GM19023 (cell line): ENCODE results near the gene GGTLC2.
"Not testable (repeated sequence)": the region's sequence is repeated elsewhere in the genome, so short reads cannot be mapped to it uniquely, and the experiment has no call there.

ENCODE experiments used
- ATAC-seq: cut with Tn5 transposase; IDR thresholded peaks from one replicate; pipeline ENCODE4 v1.9.1; 2021; ENCODE audit warnings: mild to moderate bottlenecking, moderate library complexity; ENCODE audit not compliant: unreplicated experiment

The GGTLC2 gene

DNA sequence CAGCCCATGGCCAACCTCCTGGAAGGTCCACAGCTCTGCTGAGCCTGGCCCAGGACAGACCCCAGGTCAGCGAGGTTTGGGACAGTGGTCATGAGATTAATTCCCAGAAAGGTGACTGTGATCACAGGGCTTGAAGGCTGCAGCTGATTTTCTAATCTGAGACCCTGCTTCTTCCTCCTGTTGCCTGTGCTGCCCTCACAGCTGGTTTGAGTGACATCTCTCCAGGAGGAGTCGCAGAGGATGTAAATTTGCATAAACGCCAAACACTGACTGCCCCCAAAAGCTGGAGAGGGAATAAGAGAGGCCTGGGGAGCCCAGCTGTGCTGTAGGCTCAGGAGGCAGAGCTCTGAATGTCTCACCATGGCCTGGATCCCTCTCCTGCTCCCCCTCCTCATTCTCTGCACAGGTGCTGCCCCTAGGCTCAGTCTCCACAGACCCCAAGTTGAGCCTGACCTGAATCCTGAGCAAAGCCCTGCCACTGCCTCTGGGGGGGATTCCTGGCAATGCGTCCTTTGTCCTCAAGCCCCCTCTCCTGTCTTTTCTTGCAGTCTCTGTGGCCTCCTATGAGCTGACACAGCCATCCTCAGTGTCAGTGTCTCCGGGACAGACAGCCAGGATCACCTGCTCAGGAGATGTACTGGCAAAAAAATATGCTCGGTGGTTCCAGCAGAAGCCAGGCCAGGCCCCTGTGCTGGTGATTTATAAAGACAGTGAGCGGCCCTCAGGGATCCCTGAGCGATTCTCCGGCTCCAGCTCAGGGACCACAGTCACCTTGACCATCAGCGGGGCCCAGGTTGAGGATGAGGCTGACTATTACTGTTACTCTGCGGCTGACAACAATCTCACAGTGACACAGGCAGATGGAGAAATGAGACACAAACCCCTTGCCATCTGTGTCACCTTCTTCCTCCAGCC, 23.8 kb downstream of the GGTLC2 start:
- no peak for ATAC-seq

DNA sequence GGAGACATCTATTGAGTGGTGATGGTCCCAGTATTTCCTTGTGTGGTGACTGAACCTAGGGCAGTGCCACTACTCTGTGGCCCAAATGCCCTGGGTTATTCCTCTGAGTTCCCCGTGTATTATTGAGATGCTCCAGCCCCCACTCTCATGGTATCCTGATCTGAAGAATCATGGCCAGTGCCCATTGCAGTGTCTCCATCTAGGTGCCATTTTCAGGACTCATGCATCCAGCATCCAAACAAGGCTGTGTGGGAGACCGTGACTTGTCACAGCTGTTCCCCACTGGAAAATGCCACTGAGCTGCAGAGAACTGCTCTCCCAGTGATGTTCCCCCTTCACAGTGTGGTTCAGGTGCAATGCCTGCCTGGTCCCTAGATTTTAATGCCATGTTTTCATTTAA, 24.7 kb downstream of the GGTLC2 start:
- ATAC-seq = no peak

DNA sequence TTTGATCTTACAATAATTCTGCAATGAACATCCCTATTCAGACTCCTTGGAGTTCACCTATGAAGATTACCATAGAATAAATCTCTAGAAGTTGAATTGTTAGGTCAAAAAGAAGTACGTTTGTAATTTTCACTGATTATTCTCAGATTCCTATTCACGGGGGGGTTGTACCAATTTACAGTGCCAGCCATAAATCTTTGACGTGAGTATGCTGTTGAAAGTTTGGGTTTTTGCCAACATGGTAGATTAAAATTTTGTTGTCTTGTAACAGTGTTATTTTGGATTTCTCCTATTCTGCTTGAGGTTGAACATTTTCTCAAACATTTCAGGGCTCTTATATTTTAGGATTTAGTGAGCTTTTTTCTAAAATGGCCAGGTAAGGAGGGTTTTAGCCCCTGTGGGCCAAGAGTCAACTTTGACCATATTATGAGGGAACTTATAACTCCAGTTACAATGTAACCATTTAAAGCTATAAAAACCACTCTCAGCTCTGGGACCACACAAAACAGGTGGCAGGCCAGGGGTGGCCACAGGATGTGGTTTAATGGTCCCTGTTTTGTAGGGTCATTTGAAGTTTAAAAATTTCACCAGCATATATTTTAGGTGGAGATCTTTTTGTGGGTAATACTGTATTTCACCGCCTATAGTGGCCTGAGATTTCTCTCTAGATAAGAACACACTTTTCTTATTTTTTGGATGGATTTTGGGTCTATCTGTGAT, 25.8 kb downstream of the GGTLC2 start:
- ATAC-seq = no peak

DNA sequence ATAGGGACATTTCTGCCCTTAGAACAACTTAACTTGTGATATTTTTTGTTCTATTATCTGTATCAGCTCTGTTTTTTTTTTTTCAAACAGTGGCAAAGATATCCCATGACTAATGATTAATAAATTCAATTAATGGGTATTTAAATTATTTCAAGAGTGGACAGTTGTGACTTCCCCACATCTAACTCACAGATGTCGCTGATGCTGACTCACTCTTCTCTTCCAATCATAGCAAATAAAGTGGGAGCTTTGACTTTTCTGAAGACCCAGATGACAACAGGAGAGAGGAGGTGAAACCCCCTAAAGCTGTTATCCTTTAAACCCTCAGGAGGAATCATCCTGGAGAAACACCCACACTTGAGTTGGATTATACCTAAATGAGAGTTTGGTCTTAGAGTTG, 27.1 kb downstream of the GGTLC2 start:
- ATAC-seq = no peak

DNA sequence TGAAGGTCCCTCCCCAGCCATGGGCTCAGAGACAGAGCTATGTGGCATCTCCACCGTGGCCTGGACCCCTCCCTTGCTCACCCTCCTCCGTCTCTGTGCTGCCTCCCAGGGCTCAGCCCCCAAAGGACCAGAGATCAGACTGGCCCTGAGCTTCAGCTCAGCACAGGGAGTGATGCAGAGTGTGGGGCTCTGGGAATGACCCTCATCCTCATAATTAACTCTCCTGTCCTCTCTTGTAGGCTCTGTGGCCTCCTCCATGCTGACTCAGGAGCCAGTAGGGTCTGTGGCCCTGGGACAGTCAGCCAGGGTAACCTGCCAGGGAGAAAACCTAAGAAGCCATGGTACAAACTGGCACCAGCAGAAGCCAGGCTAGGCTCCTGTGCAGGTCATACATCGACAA, 28.7 kb downstream of the GGTLC2 start:
- ATAC-seq = no peak

DNA sequence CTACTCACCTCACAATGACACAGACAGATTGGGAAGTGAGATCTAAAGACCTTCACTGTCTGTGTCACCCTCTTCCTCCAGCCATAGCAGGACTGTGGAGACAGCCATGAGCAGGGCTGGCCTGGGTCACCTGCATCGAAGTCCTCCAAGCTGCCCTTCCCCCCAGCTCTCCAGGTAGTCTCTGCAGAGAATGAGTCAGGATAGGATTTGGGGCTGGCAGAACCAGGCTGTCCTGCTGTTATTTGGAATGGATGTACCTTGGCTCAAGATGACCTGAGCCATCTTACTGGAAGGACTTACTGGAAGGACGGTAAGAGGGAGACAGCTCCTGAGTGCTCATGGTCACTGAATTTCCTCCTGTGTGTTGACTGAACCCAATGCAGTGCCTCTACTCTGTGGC, 29.2 kb downstream of the GGTLC2 start:
- ATAC-seq = no peak

DNA sequence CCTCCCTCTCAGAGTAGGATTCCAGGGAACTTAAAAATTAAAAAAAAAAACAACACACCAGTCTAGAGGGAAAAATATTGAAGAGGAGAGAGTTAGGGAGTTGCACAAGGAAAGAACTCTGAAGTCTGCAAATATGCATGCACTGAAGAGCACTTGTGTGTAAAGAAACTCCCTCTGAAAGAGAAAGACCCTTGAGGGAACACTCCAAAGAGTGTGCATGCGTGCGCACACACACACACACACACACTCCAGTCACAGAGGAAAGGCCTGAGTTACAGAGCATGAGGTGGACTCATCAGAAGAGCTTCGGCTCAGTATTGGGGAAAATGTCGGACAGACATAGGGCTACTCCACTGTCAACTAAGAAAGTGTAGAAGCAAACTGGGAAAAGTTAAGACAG, 30.1 kb downstream of the GGTLC2 start:
- no peak for ATAC-seq

DNA sequence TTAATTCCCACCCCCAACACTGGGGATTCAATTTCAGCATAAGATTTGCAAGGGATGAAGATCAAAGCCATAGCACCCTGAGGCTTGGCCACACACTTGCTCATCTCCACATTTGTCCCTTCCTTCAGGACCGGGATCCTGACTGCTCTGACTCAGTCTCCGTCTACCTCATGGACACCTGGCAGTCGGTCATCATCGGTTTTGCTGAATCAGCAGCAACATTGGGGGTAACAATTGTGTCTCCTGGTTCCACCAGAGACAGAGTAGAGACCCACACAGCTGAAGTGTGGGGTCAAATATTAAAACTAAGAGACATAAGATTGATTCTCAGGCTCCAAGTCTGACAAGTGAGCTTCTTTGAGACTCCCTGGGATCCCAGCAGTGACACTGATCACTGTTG, 34.6 kb downstream of the GGTLC2 start:
- no peak for ATAC-seq

DNA sequence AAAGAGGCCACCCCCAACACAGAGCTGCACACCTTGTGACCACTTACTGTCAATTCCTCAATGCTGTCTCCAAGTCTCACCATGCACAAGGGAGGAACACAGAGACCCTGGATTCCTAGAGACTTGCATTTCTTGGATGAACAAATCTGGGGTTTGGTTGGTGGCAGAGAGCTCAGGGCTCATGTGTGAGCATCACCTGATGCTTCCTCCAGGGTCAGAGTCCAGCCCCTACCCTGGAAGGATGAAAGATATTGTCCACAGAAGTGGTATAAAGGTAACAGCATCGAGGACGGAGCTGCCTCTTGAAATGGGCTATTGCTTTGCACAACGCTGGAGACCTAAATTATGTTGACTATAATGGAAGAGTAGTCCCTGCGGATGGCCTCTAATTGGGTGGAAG, 36.0 kb downstream of the GGTLC2 start:
- ATAC-seq = no peak

DNA sequence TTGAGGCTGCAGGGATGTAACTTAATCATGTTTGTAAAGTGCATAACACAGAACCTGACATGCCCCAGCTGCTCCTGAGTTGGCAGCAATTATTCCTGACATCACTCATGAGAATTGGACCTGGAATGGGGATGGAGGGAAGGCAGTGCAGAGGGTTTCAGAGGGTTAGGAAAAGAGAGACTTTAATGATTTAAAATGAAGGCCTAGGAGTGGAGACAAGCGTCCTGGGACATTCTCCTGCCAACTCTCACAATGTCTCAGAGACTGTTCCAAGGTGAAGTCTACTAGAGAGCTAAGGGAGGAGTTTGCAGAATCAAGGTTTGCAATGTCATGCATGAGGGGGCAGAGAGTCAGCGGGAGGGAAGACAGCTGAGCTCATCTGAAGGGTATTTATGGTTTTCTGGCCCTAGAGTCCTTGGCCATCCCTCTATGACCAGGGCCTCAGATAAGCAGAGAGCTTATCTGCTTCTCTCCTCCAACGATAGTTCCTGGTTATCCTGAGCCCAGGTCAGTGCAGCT, 36.9 kb downstream of the GGTLC2 start:
- no peak for ATAC-seq

DNA sequence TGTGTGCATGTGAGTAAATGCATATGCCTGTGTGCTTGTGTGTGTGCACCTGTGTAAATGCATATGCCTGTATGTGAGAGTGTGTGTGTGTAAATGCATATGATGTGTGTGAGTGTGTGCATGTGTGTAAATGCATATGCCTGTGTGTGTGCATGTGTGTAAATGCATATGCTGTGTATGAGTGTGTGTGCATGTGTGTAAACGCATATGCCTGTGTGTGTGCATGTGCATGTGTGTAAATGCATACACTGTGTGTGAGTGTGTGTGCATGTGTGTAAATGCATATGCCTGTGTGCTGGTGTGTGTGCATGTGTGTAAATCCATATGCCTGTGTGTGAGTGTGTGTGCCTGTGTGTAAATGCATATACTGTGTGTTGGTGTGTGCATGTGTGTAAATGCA, 37.8 kb downstream of the GGTLC2 start:
- ATAC-seq = no peak

DNA sequence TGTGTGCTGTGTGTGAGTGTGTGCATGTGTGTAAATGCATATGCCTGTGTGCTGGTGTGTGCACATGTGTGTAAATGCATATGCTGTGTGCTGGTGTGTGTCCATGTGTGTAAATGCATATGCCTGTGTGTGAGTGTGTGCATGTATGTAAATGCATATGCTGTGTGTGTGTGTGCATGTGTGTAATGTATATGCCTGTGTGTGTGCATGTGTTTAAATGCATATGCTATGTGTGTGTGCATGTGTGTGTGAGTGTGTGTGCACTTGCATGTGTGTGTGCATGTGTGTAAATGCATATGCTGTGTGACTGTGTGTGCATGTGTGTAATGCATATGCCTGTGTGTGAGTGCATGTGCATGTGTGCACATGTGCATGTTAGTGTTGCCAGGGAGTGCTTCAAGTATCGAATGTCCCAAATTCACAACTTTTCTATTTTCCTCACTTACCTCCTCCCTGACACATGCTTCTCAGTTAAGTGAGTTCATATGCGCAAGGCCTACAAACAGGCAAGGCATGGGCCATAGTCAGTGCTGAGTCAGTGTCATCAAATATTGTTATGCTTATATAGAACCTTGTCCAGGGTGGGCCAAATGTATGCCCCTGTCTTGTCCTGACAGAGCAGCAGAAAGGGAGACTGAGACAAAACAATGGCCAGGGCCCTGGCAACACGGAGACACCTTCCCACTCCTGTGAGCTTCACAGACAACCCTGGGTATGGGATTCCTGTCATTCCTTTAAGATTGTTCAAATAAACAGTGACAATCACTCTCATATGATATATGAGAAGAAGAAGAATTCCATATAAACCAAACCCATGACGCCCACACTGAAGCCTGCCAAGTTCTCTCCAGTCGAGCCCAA, 38.6 kb downstream of the GGTLC2 start:
- ATAC-seq = no peak

DNA sequence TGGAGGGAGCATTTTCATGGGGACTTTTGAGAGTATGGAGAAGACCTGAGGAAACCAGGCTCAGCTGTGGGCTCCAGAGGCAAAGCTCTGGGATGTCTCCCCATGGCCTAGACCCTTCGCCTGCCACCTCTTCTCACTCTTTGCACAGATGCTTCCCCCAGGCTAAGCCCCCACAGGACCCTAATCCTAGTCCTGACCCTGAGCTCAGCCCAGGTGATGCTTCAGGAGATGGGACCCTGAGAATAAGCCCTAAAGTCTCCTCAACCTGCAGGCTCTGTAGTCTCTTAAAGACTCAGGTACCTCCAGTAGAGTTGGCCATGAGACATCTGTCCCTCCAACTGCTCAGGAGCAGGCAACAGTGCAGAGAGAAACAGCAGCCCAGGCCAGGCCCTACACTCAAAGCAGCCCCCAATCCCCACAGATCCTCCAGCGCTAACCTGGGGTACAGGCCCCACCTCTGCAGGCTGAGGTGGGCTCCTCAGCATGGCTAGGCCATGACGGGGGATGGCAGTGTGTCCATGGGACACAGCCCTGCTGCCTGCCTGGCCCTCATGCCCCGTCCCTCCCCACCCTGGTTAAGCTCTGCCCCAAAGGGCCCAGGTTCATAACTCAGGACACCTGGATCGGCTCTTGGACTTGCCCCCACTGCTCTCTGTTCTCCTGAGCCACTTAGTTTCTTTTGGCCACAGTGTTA, 39.4 kb downstream of the GGTLC2 start:
- no peak for ATAC-seq

DNA sequence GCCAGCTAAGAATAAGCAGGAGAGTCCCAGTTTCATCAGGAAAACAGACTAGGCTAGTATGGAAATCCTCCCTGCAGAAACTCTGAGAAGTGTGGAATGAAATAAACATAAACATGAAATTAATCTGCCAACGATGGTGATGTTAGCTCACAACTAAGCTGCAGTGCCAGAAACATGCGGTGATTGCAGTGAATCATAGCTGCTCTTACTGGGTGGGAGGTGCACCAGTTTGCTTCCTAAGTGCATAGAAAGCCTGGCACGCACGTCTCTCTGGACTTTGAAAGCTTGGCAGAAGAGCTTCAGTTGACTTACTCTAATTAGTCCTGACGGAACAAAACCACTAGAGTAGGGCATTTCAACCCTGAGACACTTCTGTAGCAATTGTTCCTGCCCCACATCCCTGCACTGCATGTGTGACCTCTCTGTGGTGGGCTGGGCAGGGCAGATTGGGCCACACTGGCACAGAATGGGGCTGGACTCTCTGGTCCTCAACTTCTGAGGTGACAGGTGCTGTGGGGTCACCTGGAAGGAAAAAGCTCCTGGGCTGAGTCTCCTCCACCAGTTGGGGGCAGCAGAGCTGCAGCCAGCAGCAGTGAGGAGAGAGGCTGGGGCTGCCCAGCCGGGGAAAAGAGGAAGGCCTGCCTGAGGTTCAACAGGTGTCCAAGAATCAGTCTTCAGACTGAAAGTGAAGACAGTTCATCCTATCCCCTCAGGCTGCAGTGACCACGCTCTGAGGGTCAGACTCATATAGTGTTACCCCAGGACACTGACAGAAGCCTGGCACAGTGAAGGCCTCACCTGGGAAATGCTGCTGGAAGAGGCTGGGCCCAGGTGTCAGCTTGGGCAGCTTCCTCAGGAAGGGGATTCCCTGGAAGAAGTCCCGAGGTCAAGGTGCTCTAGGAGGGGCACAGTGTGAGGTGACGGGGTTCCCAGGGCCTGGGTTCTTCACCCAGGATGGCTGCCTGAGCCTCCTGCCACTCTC, 40.5 kb downstream of the GGTLC2 start:
- ATAC-seq = no peak

DNA sequence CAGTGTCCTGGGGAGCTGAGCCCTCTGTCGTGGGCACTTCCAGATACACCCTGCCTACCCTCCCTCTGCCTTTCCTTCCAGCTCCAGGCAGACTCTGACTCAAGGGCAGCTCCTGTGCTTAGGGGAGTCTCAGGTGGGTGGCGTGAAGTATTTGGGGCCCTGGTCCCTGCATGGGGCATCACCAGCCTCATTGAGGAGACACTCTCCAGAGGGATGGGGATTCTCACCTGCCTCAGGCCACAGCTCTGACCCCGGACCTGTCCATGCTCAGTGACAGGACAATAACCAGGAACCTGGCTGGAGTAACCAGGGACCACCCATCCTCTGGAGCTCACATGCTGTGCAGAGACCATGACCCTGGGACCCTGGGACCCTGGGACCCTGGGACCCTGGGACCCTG, 41.2 kb downstream of the GGTLC2 start:
- ATAC-seq = no peak

DNA sequence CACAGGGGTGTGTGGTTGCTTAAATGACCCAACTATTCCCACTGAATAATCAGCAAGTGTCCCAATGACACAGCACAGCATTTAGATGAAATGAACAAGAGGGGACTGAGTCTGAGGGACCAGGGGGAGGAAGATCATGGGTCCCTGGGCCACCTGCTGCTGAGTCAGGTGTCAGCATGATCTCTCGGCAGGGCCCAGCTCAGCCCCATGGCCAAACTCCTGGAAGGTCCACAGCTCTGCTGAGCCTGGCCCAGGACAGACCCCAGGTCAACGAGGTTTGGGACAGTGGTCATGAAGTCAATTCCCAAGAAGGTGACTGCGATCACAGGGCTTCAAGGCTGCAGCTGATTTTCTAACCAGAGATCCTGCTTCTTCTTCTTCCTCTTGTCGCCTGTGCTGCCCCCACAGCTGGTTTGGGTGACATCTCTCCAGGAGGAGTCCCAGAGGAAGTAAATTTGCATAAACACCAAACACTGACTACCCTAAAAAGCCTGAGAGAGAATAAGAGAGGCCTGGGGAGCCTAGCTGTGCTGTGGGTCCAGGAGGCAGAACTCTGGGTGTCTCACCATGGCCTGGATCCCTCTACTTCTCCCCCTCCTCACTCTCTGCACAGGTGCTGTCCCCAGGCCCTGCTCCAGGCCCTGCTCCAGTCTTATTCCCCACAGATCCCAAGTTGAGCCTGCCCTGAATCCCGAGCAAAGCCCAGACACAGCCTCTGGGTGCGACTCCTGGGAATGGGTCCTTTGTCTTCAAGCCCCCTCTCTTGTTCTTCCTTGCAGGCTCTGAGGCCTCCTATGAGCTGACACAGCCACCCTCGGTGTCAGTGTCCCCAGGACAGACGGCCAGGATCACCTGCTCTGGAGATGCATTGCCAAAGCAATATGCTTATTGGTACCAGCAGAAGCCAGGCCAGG, 42.0 kb downstream of the GGTLC2 start:
- ATAC-seq = not testable (repeated sequence)

DNA sequence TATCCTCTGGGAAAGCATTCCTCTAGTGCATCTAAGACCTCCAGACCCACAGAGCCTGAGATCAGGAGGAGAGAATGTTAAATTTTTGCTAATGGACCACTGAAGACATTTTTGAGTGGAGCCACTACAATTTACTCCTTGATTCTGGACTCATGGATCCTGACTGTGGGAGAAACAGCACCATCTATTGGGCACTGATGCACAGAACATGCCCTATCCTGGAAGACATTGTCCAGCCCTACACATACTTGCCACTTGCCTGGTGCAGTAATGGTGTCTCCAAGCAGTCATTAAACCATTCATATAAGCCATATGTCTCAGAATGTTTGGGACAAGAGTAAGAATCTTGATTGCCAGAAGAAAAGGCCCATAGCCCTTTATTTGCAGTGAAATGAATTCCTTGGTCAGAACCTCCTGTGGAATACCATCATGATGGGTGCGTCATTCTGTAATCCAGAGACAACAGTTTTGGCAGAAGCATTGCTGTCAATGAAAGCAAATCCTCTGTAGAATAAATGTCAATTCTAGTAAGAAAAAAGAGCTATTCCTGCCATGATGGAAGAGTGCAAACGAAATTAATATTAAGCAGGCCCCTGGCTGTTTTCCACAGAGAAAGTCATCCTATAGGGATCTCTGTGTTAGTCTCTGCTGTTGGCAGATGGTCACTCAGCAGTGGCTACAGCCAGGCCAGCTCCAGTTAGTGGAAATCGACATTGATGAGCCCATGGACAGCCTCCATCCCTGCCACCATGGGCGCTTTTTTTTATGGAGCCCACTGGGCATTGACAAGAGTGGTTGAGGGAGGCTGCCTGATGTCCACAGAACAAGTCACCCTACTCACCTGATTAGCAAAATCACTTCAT, 43.5 kb downstream of the GGTLC2 start:
- ATAC-seq = no peak
